Measurements from ENCODE around the gene PEX11A.

Gene PEX11A

GRCh38 chr15:89652666-89653065 is 37.9 kb downstream of the PEX11A start:
- Histone ChIP-seq H3K9me3 (ENCODE audit: control extremely low read depth in 1 of 5, control insufficient read depth in 4 of 5, insufficient read depth in 2 of 5, low read depth in 1 of 5, low read length in 4 of 5) (no peaks in the 10 kb centered on the region), H3K4me1 (ENCODE audit: control extremely low read depth in 1 of 4, control insufficient read depth in 4 of 4, insufficient read depth in 4 of 4, low read length in 3 of 4) (peaks cover 4 to 22% (median 17%) of the 10 kb centered on the region in 4 experiments), H3K27me3 (replicated peaks in 2 of 5; ENCODE audit: control insufficient read depth in 4 of 5, insufficient read depth in 5 of 5, low read length in 4 of 5) (peaks cover 0 to 4% (median 0%) of the 10 kb centered on the region in 5 experiments), H3K27ac (ENCODE audit: insufficient read depth in 1 of 2, low read depth in 1 of 2, low read length in 2 of 2, poor library complexity in 1 of 2, severe bottlenecking in 2 of 2) (no peak overlapping the region), H3K36me3 (ENCODE audit: control insufficient read depth in 4 of 4, insufficient read depth in 4 of 4, low read length in 3 of 4) (peaks cover 0 to 24% (median 5%) of the 10 kb centered on the region in 4 experiments), H3K4me3 (ENCODE audit: control insufficient read depth in 1 of 7, extremely low read depth in 1 of 7, insufficient read depth in 4 of 7, low read depth in 2 of 7, low read length in 6 of 7) (no peak overlapping the region)
- POLR2A ChIA-PET = no interaction called here
- CTCF ChIA-PET = no interaction called here
- 98% methylated on average over 12 of the region's 16 CpGs for WGBS (ENCODE audit: insufficient coverage)
- DNase-seq = no peak

GRCh38 chr15:89652131-89652530 is 38.4 kb downstream of the PEX11A start:
- Histone ChIP-seq H3K9me3 (ENCODE audit: control extremely low read depth in 1 of 5, control insufficient read depth in 4 of 5, insufficient read depth in 2 of 5, low read depth in 1 of 5, low read length in 4 of 5) (no peaks in the 10 kb centered on the region), H3K36me3 (ENCODE audit: control insufficient read depth in 4 of 4, insufficient read depth in 4 of 4, low read length in 3 of 4) (peaks cover 0 to 24% (median 6%) of the 10 kb centered on the region in 4 experiments), H3K27ac (ENCODE audit: insufficient read depth in 1 of 2, low read depth in 1 of 2, low read length in 2 of 2, poor library complexity in 1 of 2, severe bottlenecking in 2 of 2) (no peak overlapping the region), H3K4me1 (ENCODE audit: control extremely low read depth in 1 of 4, control insufficient read depth in 4 of 4, insufficient read depth in 4 of 4, low read length in 3 of 4) (peaks cover 4 to 24% (median 17%) of the 10 kb centered on the region in 4 experiments), H3K4me3 (ENCODE audit: control insufficient read depth in 1 of 7, extremely low read depth in 1 of 7, insufficient read depth in 4 of 7, low read depth in 2 of 7, low read length in 6 of 7) (no peak overlapping the region), H3K27me3 (replicated peaks in 2 of 5; ENCODE audit: control insufficient read depth in 4 of 5, insufficient read depth in 5 of 5, low read length in 4 of 5) (peaks cover 0 to 4% (median 0%) of the 10 kb centered on the region in 5 experiments)
- ChIA-PET CTCF (no interaction called here), POLR2A (no interaction called here)
- DNase-seq = no peak
- 95% methylated on average over 5 of the region's 7 CpGs for WGBS (ENCODE audit: insufficient coverage)

GRCh38 chr15:89649716-89650115 is 40.8 kb downstream of the PEX11A start:
- no peak overlapping the region for H3K4me3 ChIP-seq (ENCODE audit: control insufficient read depth in 1 of 7, extremely low read depth in 1 of 7, insufficient read depth in 4 of 7, low read depth in 2 of 7, low read length in 6 of 7)
- peaks cover 4 to 8% (median 6%) of the 10 kb centered on the region in 4 experiments for H3K4me1 ChIP-seq (ENCODE audit: control extremely low read depth in 1 of 4, control insufficient read depth in 4 of 4, insufficient read depth in 4 of 4, low read length in 3 of 4)
- peaks cover 0 to 37% (median 10%) of the 10 kb centered on the region in 4 experiments for H3K36me3 ChIP-seq (ENCODE audit: control insufficient read depth in 4 of 4, insufficient read depth in 4 of 4, low read length in 3 of 4)
- no peak overlapping the region for H3K27ac ChIP-seq (ENCODE audit: insufficient read depth in 1 of 2, low read depth in 1 of 2, low read length in 2 of 2, poor library complexity in 1 of 2, severe bottlenecking in 2 of 2)
- H3K27me3 ChIP-seq (replicated peaks in 2 of 5; ENCODE audit: control insufficient read depth in 4 of 5, insufficient read depth in 5 of 5, low read length in 4 of 5) = peaks cover 0 to 4% (median 0%) of the 10 kb centered on the region in 5 experiments
- DNase-seq = no peak
- WGBS (ENCODE audit: insufficient coverage) = 95% methylated on average over 15 of the region's 15 CpGs
- POLR2A ChIA-PET = no interaction called here
- H3K9me3 ChIP-seq (ENCODE audit: control extremely low read depth in 1 of 5, control insufficient read depth in 4 of 5, insufficient read depth in 2 of 5, low read depth in 1 of 5, low read length in 4 of 5) = no peaks in the 10 kb centered on the region
- CTCF ChIA-PET = interaction anchor here (1.3 kb wide), 1 partner anchor 23 kb away, joined by 3 read pairs; no protein-coding TSS in a partner anchor

GRCh38 chr15:89649013-89649625 is 41.4 kb downstream of the PEX11A start:
- 97% methylated on average over 34 of the region's 37 CpGs for WGBS (ENCODE audit: insufficient coverage)

GRCh38 chr15:89648106-89649012 is 42.2 kb downstream of the PEX11A start:
- POLR2A ChIA-PET = no interaction called here
- Histone ChIP-seq H3K9me3 (ENCODE audit: control extremely low read depth in 1 of 5, control insufficient read depth in 4 of 5, insufficient read depth in 2 of 5, low read depth in 1 of 5, low read length in 4 of 5) (no peaks in the 10 kb centered on the region), H3K4me3 (ENCODE audit: control insufficient read depth in 1 of 7, extremely low read depth in 1 of 7, insufficient read depth in 4 of 7, low read depth in 2 of 7, low read length in 6 of 7) (no peak overlapping the region), H3K27ac (ENCODE audit: insufficient read depth in 1 of 2, low read depth in 1 of 2, low read length in 2 of 2, poor library complexity in 1 of 2, severe bottlenecking in 2 of 2) (no peak overlapping the region), H3K36me3 (ENCODE audit: control insufficient read depth in 4 of 4, insufficient read depth in 4 of 4, low read length in 3 of 4) (peaks cover 0 to 37% (median 13%) of the 10 kb centered on the region in 4 experiments), H3K4me1 (ENCODE audit: control extremely low read depth in 1 of 4, control insufficient read depth in 4 of 4, insufficient read depth in 4 of 4, low read length in 3 of 4) (peaks cover 0 to 2% (median 0%) of the 10 kb centered on the region in 4 experiments), H3K27me3 (replicated peaks in 2 of 5; ENCODE audit: control insufficient read depth in 4 of 5, insufficient read depth in 5 of 5, low read length in 4 of 5) (no peaks in the 10 kb centered on the region)
- CTCF ChIA-PET = interaction anchor here (0.6 to 2.6 kb wide), 7 partner anchors 10 to 391 kb away, joined by 3 to 19 read pairs (median 3); no protein-coding TSS in a partner anchor
- WGBS (ENCODE audit: insufficient coverage) = 97% methylated on average over 77 of the region's 102 CpGs
- no peak for DNase-seq

More at GRCh38 chr15:89649013-89649625, 41.4 kb downstream of the PEX11A start:
- no peak overlapping the region for H3K27ac ChIP-seq (ENCODE audit: insufficient read depth in 1 of 2, low read depth in 1 of 2, low read length in 2 of 2, poor library complexity in 1 of 2, severe bottlenecking in 2 of 2)
- H3K36me3 ChIP-seq (ENCODE audit: control insufficient read depth in 4 of 4, insufficient read depth in 4 of 4, low read length in 3 of 4) = peaks cover 0 to 37% (median 13%) of the 10 kb centered on the region in 4 experiments
- peaks cover 0 to 2% (median under 1%) of the 10 kb centered on the region in 4 experiments for H3K4me1 ChIP-seq (ENCODE audit: control extremely low read depth in 1 of 4, control insufficient read depth in 4 of 4, insufficient read depth in 4 of 4, low read length in 3 of 4)
- H3K9me3 ChIP-seq (ENCODE audit: control extremely low read depth in 1 of 5, control insufficient read depth in 4 of 5, insufficient read depth in 2 of 5, low read depth in 1 of 5, low read length in 4 of 5) = no peaks in the 10 kb centered on the region
- DNase-seq = no peak
- POLR2A ChIA-PET = no interaction called here
- H3K27me3 ChIP-seq (replicated peaks in 2 of 5; ENCODE audit: control insufficient read depth in 4 of 5, insufficient read depth in 5 of 5, low read length in 4 of 5) = no peaks in the 10 kb centered on the region
- CTCF ChIA-PET = interaction anchor here (1.3 to 2.3 kb wide), 2 partner anchors 9 to 24 kb away, joined by 3 to 10 read pairs; no protein-coding TSS in a partner anchor
- H3K4me3 ChIP-seq (ENCODE audit: control insufficient read depth in 1 of 7, extremely low read depth in 1 of 7, insufficient read depth in 4 of 7, low read depth in 2 of 7, low read length in 6 of 7) = no peak overlapping the region

DNA sequence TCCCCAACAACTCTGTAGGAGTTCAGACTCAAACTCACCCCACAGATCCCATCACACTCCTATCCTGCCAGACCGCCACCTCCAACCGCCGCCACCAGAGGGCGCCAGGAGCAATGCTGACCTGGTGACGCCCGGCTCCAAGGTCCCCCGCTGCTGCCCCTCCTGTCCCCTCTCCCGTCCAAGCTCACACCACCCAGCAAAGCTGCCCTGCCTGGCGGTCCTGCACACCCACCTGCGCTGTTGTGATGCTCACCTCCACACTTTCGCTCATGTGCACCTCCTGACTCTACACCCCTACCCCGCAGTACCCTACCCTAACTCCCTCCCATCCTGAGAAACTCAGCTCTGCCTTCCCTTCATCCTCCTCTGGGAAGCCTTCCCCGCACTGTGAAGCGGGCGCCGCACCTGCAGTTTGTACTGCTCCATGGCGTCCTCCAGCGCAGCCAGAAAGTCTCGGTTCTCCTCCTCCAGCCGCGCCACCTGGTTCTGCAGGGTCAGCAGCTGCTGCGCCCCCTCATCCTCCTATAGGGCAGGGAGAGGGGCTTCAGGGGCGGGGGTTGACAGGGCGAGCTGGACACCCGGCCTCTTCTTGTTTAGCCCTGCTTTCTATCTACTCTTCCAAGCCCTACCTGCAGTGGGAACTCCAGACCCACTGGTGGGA is 43.2 kb downstream of the PEX11A start:
- POLR2A ChIA-PET = no interaction called here
- no peaks in the 10 kb centered on the region for H3K9me3 ChIP-seq (ENCODE audit: control extremely low read depth in 1 of 5, control insufficient read depth in 4 of 5, insufficient read depth in 2 of 5, low read depth in 1 of 5, low read length in 4 of 5)
- CTCF ChIA-PET = interaction anchor here (1.1 to 2.6 kb wide), 6 partner anchors 11 to 121 kb away, joined by 3 to 19 read pairs (median 6); no protein-coding TSS in a partner anchor
- no peaks in the 10 kb centered on the region for H3K27me3 ChIP-seq (replicated peaks in 2 of 5; ENCODE audit: control insufficient read depth in 4 of 5, insufficient read depth in 5 of 5, low read length in 4 of 5)
- H3K27ac ChIP-seq (ENCODE audit: insufficient read depth in 1 of 2, low read depth in 1 of 2, low read length in 2 of 2, poor library complexity in 1 of 2, severe bottlenecking in 2 of 2) = no peak overlapping the region
- DNase-seq = peak; percentile 49 to 64 (median 58)
- WGBS (ENCODE audit: insufficient coverage) = 46% methylated on average over 15 of the region's 25 CpGs
- no peak overlapping the region for H3K4me3 ChIP-seq (ENCODE audit: control insufficient read depth in 1 of 7, extremely low read depth in 1 of 7, insufficient read depth in 4 of 7, low read depth in 2 of 7, low read length in 6 of 7)
- H3K36me3 ChIP-seq (ENCODE audit: control insufficient read depth in 4 of 4, insufficient read depth in 4 of 4, low read length in 3 of 4) = peaks cover 0 to 36% (median 13%) of the 10 kb centered on the region in 4 experiments
- peaks cover 0 to 2% (median 0%) of the 10 kb centered on the region in 4 experiments for H3K4me1 ChIP-seq (ENCODE audit: control extremely low read depth in 1 of 4, control insufficient read depth in 4 of 4, insufficient read depth in 4 of 4, low read length in 3 of 4)

All from common myeloid progenitor, CD34-positive (primary cell).